ENCODE results near the gene ZDHHC22.

Gene ZDHHC22

DNA sequence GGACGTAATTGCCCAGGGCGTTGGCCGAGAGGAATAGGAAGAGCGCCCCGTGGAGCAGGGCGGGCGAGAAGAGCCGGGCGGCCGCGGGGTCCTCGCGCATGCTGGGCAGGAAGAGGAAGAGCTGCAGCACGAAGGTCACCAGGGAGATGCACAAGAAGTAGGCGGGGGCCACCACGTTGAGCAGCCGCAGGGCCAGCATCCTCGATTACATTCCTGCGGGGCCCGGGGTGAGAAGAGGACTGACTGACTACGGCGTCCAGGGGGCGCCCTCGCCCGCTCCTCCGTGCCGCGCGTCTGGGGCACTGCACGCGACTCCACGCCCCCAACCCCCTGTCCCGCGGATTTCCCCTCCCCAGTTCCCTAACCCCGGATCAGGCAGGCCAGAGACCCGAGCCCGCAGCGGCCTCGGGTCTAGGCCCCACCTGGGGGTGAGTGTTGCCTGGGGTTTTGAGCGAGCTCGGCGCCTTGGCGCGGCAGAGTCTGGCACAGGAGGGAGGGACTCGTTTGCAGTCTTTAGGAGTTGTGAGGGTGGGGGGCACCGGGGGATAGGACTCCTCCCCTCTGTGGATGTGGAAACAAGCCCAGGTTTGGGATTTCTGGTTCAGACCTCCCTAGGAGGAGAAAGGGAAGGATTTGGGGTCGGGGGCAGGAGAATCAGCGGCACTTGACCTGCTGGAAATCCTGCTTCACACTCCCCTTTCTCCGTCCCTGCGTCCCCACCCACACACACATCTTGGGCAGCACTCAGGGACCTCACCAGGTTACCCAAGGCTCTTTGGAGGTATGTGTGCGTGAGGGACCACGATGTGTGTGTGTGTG, 1.8 kb downstream of the ZDHHC22 start:
- peaks cover 28% of the 10 kb centered on the region for H3K4me1 ChIP-seq (ENCODE audit: control insufficient read depth, low read depth, low read length)
- peak overlapping the region; percentile 91 for H3K4me3 ChIP-seq (ENCODE audit: low read length)
- H3K9ac ChIP-seq (ENCODE audit: low read length), result peak overlapping the region; percentile 57
- no peaks in the 10 kb centered on the region for H3K9me3 ChIP-seq (ENCODE audit: control insufficient read depth, low read depth, low read length)
- H3K27me3 ChIP-seq (ENCODE audit: control insufficient read depth, insufficient read depth, low read length), result peaks cover 21% of the 10 kb centered on the region
- H3K27ac ChIP-seq (ENCODE audit: low read length), result no peak overlapping the region
- peaks cover 18% of the 10 kb centered on the region for H3K36me3 ChIP-seq (ENCODE audit: control insufficient read depth, low read depth, low read length)

GRCh38 chr14:77139022-77139421, 2.6 kb downstream of the ZDHHC22 start:
- H3K4me1 ChIP-seq (ENCODE audit: control insufficient read depth, low read depth, low read length), result peaks cover 21% of the 10 kb centered on the region
- H3K9me3 ChIP-seq (ENCODE audit: control insufficient read depth, low read depth, low read length), result no peaks in the 10 kb centered on the region
- no peak overlapping the region for H3K27ac ChIP-seq (ENCODE audit: low read length)
- no peak overlapping the region for H3K4me3 ChIP-seq (ENCODE audit: low read length)
- no peak overlapping the region for H3K9ac ChIP-seq (ENCODE audit: low read length)
- H3K27me3 ChIP-seq (ENCODE audit: control insufficient read depth, insufficient read depth, low read length), result peaks cover 21% of the 10 kb centered on the region
- peaks cover 18% of the 10 kb centered on the region for H3K36me3 ChIP-seq (ENCODE audit: control insufficient read depth, low read depth, low read length)

DNA sequence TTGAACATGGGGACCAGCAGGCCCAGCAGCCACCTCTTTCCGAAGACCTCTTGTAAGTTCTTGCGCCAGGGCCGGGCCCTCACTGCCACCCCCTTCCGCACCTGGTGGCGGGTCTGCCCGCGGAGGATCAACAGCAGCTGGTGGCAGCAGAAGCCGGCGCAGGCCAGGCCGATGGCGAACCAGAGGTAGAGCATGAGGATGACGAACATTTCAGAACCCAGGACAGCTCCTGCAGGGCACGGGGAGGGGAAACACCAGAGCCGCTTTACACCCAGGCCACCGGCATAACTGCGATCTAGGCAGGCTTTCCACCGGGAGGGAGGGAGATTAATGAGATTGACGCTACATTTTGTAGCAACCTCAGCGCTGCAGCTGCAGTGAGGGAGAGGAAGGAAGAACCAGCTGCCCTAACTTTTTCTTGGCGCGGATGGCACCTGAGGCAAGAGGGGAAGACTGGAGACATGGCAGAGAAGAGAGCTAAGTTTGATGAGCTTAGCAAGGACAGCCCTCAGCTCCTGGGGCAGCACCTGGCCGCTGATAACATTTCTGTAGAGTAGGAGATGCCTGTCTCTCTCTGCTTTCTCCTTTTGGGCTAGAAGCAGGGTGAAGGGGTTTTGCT, 7.8 kb downstream of the ZDHHC22 start:
- Histone ChIP-seq H3K9me3 (ENCODE audit: control insufficient read depth, low read depth, low read length) (no peaks in the 10 kb centered on the region), H3K27me3 (ENCODE audit: control insufficient read depth, insufficient read depth, low read length) (no peaks in the 10 kb centered on the region)

GRCh38 chr14:77131871-77132486, 9.6 kb downstream of the ZDHHC22 start:
- Histone ChIP-seq H3K27me3 (ENCODE audit: control insufficient read depth, insufficient read depth, low read length) (no peaks in the 10 kb centered on the region), H3K9ac (ENCODE audit: low read length) (no peak overlapping the region), H3K27ac (ENCODE audit: low read length) (no peak overlapping the region), H3K9me3 (ENCODE audit: control insufficient read depth, low read depth, low read length) (no peaks in the 10 kb centered on the region), H3K36me3 (ENCODE audit: control insufficient read depth, low read depth, low read length) (peaks cover 12% of the 10 kb centered on the region), H3K4me3 (ENCODE audit: low read length) (no peak overlapping the region), H3K4me1 (ENCODE audit: control insufficient read depth, low read depth, low read length) (peaks cover 3% of the 10 kb centered on the region)

More for the DNA sequence above, 7.8 kb downstream of the ZDHHC22 start:
- H3K27ac ChIP-seq (ENCODE audit: low read length), result no peak overlapping the region
- H3K36me3 ChIP-seq (ENCODE audit: control insufficient read depth, low read depth, low read length), result peaks cover 18% of the 10 kb centered on the region
- no peaks in the 10 kb centered on the region for H3K4me1 ChIP-seq (ENCODE audit: control insufficient read depth, low read depth, low read length)
- H3K9ac ChIP-seq (ENCODE audit: low read length), result no peak overlapping the region
- no peak overlapping the region for H3K4me3 ChIP-seq (ENCODE audit: low read length)

- Histone ChIP-seq H3K36me3 (ENCODE audit: control insufficient read depth, low read depth, low read length) (peaks cover 9% of the 10 kb centered on the region), H3K9ac (ENCODE audit: low read length) (no peak overlapping the region), H3K4me1 (ENCODE audit: control insufficient read depth, low read depth, low read length) (peaks cover 3% of the 10 kb centered on the region), H3K27ac (ENCODE audit: low read length) (no peak overlapping the region), H3K4me3 (ENCODE audit: low read length) (no peak overlapping the region), H3K9me3 (ENCODE audit: control insufficient read depth, low read depth, low read length) (no peaks in the 10 kb centered on the region), H3K27me3 (ENCODE audit: control insufficient read depth, insufficient read depth, low read length) (no peaks in the 10 kb centered on the region)
Observed at GRCh38 chr14:77131206-77131605, 10.4 kb downstream of the ZDHHC22 start.

DNA sequence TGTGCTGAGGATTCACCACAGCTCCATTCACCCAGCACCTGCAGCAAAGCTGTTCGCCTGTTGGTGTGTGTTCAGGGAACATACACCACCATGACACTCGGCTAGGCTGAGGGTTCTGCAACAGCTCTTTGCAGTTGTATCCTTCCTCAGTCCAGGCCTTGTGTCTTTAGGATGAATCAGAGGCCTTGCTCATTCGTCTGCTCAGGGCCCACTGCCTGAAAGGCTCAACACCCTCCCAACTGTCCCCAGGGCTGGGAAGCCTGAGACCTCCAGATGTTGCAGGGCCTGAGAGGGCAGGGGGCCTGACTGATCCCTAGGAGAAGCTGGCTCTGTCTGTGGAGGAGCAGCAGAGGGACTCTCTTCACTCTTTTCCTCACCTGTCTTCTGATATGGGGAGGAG, 11.2 kb downstream of the ZDHHC22 start:
- Histone ChIP-seq H3K9ac (ENCODE audit: low read length) (no peak overlapping the region), H3K36me3 (ENCODE audit: control insufficient read depth, low read depth, low read length) (peaks cover 2% of the 10 kb centered on the region), H3K9me3 (ENCODE audit: control insufficient read depth, low read depth, low read length) (no peaks in the 10 kb centered on the region), H3K4me1 (ENCODE audit: control insufficient read depth, low read depth, low read length) (peaks cover 5% of the 10 kb centered on the region), H3K4me3 (ENCODE audit: low read length) (no peak overlapping the region), H3K27ac (ENCODE audit: low read length) (no peak overlapping the region), H3K27me3 (ENCODE audit: control insufficient read depth, insufficient read depth, low read length) (peaks cover 8% of the 10 kb centered on the region)

DNA sequence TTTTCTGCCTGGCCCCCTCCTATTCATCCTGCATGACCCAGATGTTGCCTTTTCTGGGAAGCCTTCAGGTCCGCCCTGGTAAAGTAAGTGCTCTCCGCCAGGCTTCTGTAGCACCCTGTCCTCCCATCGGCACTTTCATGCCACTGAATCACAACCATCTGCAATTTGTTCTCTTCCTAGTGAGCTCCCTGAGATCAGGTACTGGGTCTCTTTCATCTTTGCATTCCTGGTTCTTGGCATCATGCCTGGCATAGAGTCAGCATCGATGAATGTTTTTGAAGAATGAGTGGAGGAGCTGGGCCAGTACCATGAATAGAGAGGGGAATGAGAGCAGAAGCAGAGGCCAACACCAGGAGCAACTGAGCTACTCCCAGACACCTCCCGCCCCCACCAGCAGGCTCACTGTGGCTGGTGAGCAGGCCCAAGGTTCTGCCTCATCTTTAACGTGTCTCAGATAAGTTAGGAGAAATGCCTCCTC, 13.1 kb downstream of the ZDHHC22 start:
- Histone ChIP-seq H3K27ac (ENCODE audit: low read length) (no peak overlapping the region), H3K9me3 (ENCODE audit: control insufficient read depth, low read depth, low read length) (no peaks in the 10 kb centered on the region), H3K36me3 (ENCODE audit: control insufficient read depth, low read depth, low read length) (no peaks in the 10 kb centered on the region), H3K4me3 (ENCODE audit: low read length) (no peak overlapping the region), H3K4me1 (ENCODE audit: control insufficient read depth, low read depth, low read length) (peaks cover 11% of the 10 kb centered on the region), H3K9ac (ENCODE audit: low read length) (no peak overlapping the region), H3K27me3 (ENCODE audit: control insufficient read depth, insufficient read depth, low read length) (peaks cover 9% of the 10 kb centered on the region)

GRCh38 chr14:77126461-77126990, 15.1 kb downstream of the ZDHHC22 start:
- no peaks in the 10 kb centered on the region for H3K9me3 ChIP-seq (ENCODE audit: control insufficient read depth, low read depth, low read length)
- H3K27ac ChIP-seq (ENCODE audit: low read length), result no peak overlapping the region
- H3K9ac ChIP-seq (ENCODE audit: low read length), result no peak overlapping the region
- H3K4me3 ChIP-seq (ENCODE audit: low read length), result no peak overlapping the region
- no peaks in the 10 kb centered on the region for H3K36me3 ChIP-seq (ENCODE audit: control insufficient read depth, low read depth, low read length)
- H3K4me1 ChIP-seq (ENCODE audit: control insufficient read depth, low read depth, low read length), result peaks cover 16% of the 10 kb centered on the region
- peaks cover 9% of the 10 kb centered on the region for H3K27me3 ChIP-seq (ENCODE audit: control insufficient read depth, insufficient read depth, low read length)

- Histone ChIP-seq H3K4me1 (ENCODE audit: control insufficient read depth, low read depth, low read length) (peaks cover 23% of the 10 kb centered on the region), H3K4me3 (ENCODE audit: low read length) (no peak overlapping the region), H3K27ac (ENCODE audit: low read length) (no peak overlapping the region), H3K27me3 (ENCODE audit: control insufficient read depth, insufficient read depth, low read length) (peaks cover 9% of the 10 kb centered on the region), H3K9ac (ENCODE audit: low read length) (no peak overlapping the region), H3K9me3 (ENCODE audit: control insufficient read depth, low read depth, low read length) (no peaks in the 10 kb centered on the region), H3K36me3 (ENCODE audit: control insufficient read depth, low read depth, low read length) (no peaks in the 10 kb centered on the region)
Observed at GRCh38 chr14:77125823-77126325, 15.7 kb downstream of the ZDHHC22 start.

DNA sequence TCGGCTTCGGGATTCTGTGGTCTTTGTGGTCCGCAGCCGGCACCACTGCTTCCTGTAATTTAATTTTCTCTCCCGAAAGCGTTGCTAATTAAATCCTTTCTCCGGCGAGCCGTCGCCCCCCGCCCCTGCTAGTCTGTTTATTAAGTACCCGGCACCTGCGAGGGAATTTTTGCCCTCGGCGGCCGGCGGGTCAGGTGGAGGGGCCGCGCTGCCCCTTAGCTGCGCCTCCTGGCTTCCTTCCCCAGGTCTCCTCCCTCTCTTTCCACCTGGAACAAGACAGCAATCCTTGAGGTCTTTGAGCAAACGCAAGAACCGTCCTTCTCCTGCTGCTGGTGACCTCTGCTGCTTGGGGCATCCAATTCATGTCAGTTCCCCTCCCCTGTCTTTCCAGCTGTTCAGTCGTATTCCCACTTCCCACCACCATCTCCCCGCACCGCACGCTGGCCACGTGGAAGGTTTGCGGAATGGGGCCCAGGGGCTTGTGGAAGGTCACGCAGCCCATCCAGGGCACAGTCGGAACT, 16.2 kb downstream of the ZDHHC22 start:
- peaks cover 9% of the 10 kb centered on the region for H3K27me3 ChIP-seq (ENCODE audit: control insufficient read depth, insufficient read depth, low read length)
- H3K9ac ChIP-seq (ENCODE audit: low read length), result no peak overlapping the region
- peak overlapping the region; percentile 59 for H3K4me3 ChIP-seq (ENCODE audit: low read length)

More for the DNA sequence above, 16.2 kb downstream of the ZDHHC22 start:
- Histone ChIP-seq H3K9me3 (ENCODE audit: control insufficient read depth, low read depth, low read length) (no peaks in the 10 kb centered on the region), H3K4me1 (ENCODE audit: control insufficient read depth, low read depth, low read length) (peaks cover 26% of the 10 kb centered on the region), H3K27ac (ENCODE audit: low read length) (no peak overlapping the region), H3K36me3 (ENCODE audit: control insufficient read depth, low read depth, low read length) (no peaks in the 10 kb centered on the region)
